SU-DHL-6 (cell line): ENCODE data around the gene RCAN3.

Experiments
- H2AFZ ChIP-seq: fragments of 200-600 bp; sonication (generic); 2 replicates; pipeline ENCODE4 v1.6.1; 2014; ENCODE audit warnings: low read depth, mild to moderate bottlenecking, moderate library complexity, mixed read lengths, antibody characterized with exemption, low read length; ENCODE audit not compliant: severe bottlenecking
- H3F3A ChIP-seq: fragments of 200-600 bp; shearing (Covaris generic); 2 replicates; pipeline ENCODE4 v1.6.0; 2016; ENCODE audit warnings: antibody characterized with exemption, mild to moderate bottlenecking; ENCODE audit not compliant: insufficient read depth
- H3K27ac ChIP-seq: fragments of 200-600 bp; sonication (generic); 2 replicates; pipeline ENCODE4 v1.5.1; 2016; ENCODE audit warnings: low read depth, mild to moderate bottlenecking, low read length, moderate library complexity, mixed read lengths
- H3K27me3 ChIP-seq: fragments of 200-600 bp; sonication (generic), shearing (Covaris generic); 2 replicates; pipeline ENCODE4 v1.6.0; 2014; ENCODE audit warnings: mild to moderate bottlenecking, low read length
- H3K36me3 ChIP-seq: fragments of 200-600 bp; sonication (generic); 2 replicates; pipeline ENCODE4 v1.6.1; 2014; ENCODE audit warnings: mild to moderate bottlenecking, low read length, mixed read lengths
- H3K4me2 ChIP-seq: fragments of 300-600, 200-600 bp; shearing (Covaris generic), sonication (generic); 2 replicates; pipeline ENCODE4 v1.6.0; 2014; ENCODE audit warnings: low read length, low read depth, mild to moderate bottlenecking; ENCODE audit not compliant: poor library complexity, severe bottlenecking
- H3K4me3 ChIP-seq: fragments of 200-600 bp; sonication (generic); 2 replicates; pipeline ENCODE4 v1.5.1; 2014; ENCODE audit warnings: antibody characterized with exemption, low read length, mild to moderate bottlenecking, mixed read lengths; ENCODE audit not compliant: insufficient read depth, poor library complexity, severe bottlenecking
- H3K79me2 ChIP-seq: fragments of 200-600 bp; sonication (generic); 2 replicates; pipeline ENCODE4 v1.6.1; 2014; ENCODE audit warnings: mild to moderate bottlenecking, low read length, moderate library complexity; ENCODE audit not compliant: insufficient read depth
- H3K9ac ChIP-seq: fragments of 200-600 bp; sonication (generic); 2 replicates; pipeline ENCODE4 v1.7.0; 2014; ENCODE audit warnings: mild to moderate bottlenecking, low read length
- H3K9me2 ChIP-seq: fragments of 200-600 bp; sonication (generic); replicated peaks from 2 replicates; pipeline ENCODE4 v1.6.1; 2014; ENCODE audit warnings: low read length; ENCODE audit not compliant: insufficient read depth
- H3K9me3 ChIP-seq: fragments of 200-600 bp; sonication (generic); 2 replicates; pipeline ENCODE4 v1.6.1; 2014; ENCODE audit warnings: low read length, mixed read lengths; ENCODE audit not compliant: insufficient read depth
- H4K20me1 ChIP-seq: fragments of 200-600 bp; sonication (generic); 2 replicates; pipeline ENCODE4 v1.6.1; 2014; ENCODE audit warnings: low read depth, mild to moderate bottlenecking, antibody characterized with exemption, low read length, moderate library complexity, mixed read lengths
- CTCF ChIP-seq: fragments of 200-600 bp; sonication (generic); IDR thresholded peaks from one replicate; pipeline ENCODE4 v1.5.1; 2017; ENCODE audit warnings: antibody characterized with exemption, mild to moderate bottlenecking, low read length, moderate library complexity; ENCODE audit not compliant: insufficient read depth, poor library complexity, severe bottlenecking
- EZH2phosphoT487 ChIP-seq: fragments of 200-600 bp; sonication (generic), shearing (Covaris generic); conservative IDR thresholded peaks from 2 replicates; pipeline ENCODE4 v1.6.1; 2018; ENCODE audit warnings: mild to moderate bottlenecking, antibody characterized with exemption, low read length, moderate library complexity, mixed read lengths

RCAN3 gene

GRCh38 chr1:24540906-24541710 lies 38.5 kb downstream of the RCAN3 start:
- H3F3A ChIP-seq = peaks cover 57% of the 10 kb centered on the region
- H3K9me2 ChIP-seq = no peaks in the 10 kb centered on the region
- H3K4me2 ChIP-seq = peak overlapping the region; percentile 61
- H3K9ac ChIP-seq = peak overlapping the region; percentile 46
- H4K20me1 ChIP-seq = no peaks in the 10 kb centered on the region
- H3K4me3 ChIP-seq = peak overlapping the region; percentile 1
- H3K9me3 ChIP-seq = no peaks in the 10 kb centered on the region
- H3K27ac ChIP-seq = peak overlapping the region; percentile 80
- no peaks in the 10 kb centered on the region for H3K36me3 ChIP-seq
- H3K79me2 ChIP-seq = no peaks in the 10 kb centered on the region
- no peak for TF ChIP-seq CTCF
- TF ChIP-seq EZH2phosphoT487 = no peak
- H3K27me3 ChIP-seq = no peaks in the 10 kb centered on the region
- peak overlapping the region; percentile 23 for H2AFZ ChIP-seq

- H3K27me3 ChIP-seq = no peaks in the 10 kb centered on the region
- no peaks in the 10 kb centered on the region for H4K20me1 ChIP-seq
- peak overlapping the region; percentile 80; the same call in 1 of the 2 replicates for H3K27ac ChIP-seq
- no peaks in the 10 kb centered on the region for H3K9me3 ChIP-seq
- H3K4me2 ChIP-seq = no peak overlapping the region
- H3K9me2 ChIP-seq = no peaks in the 10 kb centered on the region
- no peak overlapping the region for H2AFZ ChIP-seq
- H3K36me3 ChIP-seq = no peaks in the 10 kb centered on the region
- no peak overlapping the region for H3K4me3 ChIP-seq
- TF ChIP-seq EZH2phosphoT487 = no peak
- peak; percentile 55 for TF ChIP-seq CTCF
- H3K9ac ChIP-seq = peak overlapping the region; percentile 46; the same call in 1 of the 2 replicates
- H3F3A ChIP-seq = peaks cover 50% of the 10 kb centered on the region
- H3K79me2 ChIP-seq = no peaks in the 10 kb centered on the region
Measured at GRCh38 chr1:24541711-24542346, 39.2 kb downstream of the RCAN3 start.

GRCh38 chr1:24544239-24544638 lies 41.6 kb downstream of the RCAN3 start:
- H3K9ac ChIP-seq = no peak overlapping the region
- no peaks in the 10 kb centered on the region for H3K9me2 ChIP-seq
- H3F3A ChIP-seq = peaks cover 47% of the 10 kb centered on the region
- no peak overlapping the region for H2AFZ ChIP-seq
- H3K4me3 ChIP-seq = no peak overlapping the region
- H4K20me1 ChIP-seq = no peaks in the 10 kb centered on the region
- no peaks in the 10 kb centered on the region for H3K79me2 ChIP-seq
- no peaks in the 10 kb centered on the region for H3K9me3 ChIP-seq
- no peak overlapping the region for H3K4me2 ChIP-seq
- H3K27me3 ChIP-seq = no peaks in the 10 kb centered on the region
- H3K27ac ChIP-seq = no peak overlapping the region
- TF ChIP-seq CTCF (no peak), EZH2phosphoT487 (no peak)
- H3K36me3 ChIP-seq = no peaks in the 10 kb centered on the region
